Measurements from ENCODE around the gene KHDC1L.
"Not testable (repeated sequence)": the region's sequence is repeated elsewhere in the genome, so short reads cannot be mapped to it uniquely, and the experiment has no call there.

The KHDC1L gene

DNA sequence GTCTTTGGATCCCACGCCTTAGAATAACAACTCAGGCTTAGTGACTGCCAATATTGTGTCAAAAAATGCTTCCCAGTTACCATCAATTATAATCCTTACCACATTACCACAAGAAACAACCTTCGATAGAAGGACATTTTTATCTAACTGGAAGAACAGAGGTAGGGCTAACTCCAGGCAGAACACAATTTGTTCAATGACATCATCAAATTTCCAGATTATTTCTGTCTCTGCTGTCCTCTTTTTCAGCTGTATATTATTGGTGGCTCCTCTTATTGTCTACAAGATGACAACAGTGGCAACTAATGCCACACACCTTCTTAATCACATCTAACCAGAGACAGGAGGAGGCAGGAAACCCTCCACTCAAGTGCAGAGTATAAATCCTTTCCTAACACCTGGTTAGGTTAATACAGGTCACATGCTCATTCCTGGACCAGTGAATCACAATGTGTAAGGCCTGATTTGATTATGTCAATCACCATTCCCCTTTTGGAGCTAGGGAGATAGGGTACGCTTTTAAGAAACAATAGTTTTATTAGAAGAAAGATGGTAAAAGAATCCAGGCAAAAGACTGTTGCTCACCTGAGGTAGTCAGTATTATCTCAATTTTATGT lies 18.0 kb downstream of the KHDC1L start:
- DNase-seq (ENCODE audit: low read depth, low spot score): peak; percentile 43

DNA sequence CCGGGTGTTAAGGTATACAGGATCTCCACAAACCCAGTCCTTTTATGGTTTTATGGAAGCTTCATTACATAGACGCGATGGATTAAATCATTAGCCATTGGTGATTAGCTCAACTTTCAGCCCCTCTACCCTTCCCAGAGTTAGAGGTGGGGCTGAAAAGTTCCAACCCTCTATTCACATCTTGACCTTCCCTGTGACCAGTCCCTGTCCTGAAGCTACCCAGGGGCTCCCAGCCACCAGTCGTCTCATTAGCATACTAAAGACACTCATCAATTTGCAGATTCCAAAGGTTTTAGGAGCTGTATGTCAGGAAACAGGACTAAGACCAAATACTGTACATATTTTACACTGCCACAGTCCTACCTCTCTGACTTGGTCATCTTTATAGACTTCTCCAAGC lies 21.0 kb downstream of the KHDC1L start:
- no peak for DNase-seq (ENCODE audit: low read depth, low spot score)

DNA sequence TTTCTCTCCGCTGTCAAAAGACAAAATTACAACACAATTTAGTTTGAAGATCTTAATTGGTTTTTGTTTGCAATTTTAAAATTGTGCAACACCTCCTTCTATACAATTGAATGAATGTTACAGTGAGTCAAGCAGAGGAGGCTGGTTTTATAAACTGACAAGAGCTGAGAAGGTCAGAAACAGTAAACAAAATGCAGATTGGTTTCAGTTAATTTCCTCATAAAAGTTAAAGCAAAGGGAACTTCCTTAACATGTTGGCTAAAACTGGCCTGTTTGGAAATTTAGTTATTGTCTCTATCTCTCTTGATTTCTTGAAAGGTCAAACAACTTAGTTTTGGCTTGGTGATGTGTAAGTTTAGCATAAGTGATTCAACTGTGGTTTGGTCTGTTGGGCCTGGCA lies 22.2 kb downstream of the KHDC1L start:
- peak; percentile 24 for DNase-seq (ENCODE audit: low read depth, low spot score)

DNA sequence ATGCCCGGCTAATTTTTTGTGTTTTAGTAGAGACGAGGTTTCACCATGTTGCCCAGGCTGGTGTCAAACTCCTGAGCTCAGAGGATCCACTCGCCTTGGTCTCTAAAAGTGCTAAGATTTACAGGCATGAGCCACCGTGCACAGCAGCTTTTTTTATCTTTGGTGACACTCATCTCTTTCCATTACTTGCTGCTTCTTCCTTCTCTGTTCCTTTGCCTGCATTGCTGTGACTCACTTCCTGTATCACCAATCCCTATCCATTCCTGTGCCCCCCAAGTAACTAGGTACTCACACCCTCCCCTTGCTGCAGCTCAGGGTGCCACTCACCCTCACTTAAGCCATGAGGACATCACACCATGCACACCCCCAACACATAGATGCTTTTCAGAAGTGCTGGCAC lies 24.6 kb downstream of the KHDC1L start:
- DNase-seq (ENCODE audit: low read depth, low spot score): no peak

DNA sequence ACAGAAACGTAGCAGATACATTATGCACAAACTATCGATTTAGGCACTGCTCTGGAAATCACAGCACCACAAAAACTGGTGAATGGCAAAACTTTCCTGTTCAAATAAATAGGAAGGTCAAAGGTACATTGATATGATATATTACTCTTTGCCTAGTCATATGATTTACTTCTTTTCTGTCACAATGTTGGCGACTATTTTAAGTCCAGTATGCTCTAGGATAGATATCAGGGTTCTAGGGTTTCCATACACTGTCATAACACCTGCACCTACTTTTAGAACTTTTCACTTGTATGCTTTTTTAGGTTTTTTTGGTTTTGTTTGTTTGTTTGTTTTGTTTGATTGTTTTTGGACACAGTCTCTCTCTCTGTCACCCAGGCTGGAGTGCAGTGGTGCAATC lies 25.0 kb downstream of the KHDC1L start:
- DNase-seq (ENCODE audit: low read depth, low spot score): no peak

DNA sequence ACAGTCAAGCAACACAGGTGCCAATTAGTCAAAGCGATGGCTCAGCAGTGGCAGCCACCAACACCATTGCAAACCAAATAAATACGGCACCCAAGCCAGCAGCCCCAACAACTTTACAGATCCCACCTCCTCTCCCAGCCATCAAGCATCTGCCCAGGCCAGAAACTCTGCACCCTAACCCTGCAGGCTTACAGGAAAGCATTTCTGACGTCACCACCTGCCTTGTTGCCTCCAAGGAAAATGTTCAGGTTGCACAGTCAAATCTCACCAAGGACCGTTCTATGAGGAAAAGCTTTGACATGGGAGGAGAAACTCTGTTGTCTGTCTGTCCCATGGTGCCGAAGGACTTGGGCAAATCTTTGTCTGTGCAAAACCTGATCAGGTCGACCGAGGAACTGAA lies 30.6 kb downstream of the KHDC1L start:
- DNase-seq (ENCODE audit: low read depth, low spot score): no peak

DNA sequence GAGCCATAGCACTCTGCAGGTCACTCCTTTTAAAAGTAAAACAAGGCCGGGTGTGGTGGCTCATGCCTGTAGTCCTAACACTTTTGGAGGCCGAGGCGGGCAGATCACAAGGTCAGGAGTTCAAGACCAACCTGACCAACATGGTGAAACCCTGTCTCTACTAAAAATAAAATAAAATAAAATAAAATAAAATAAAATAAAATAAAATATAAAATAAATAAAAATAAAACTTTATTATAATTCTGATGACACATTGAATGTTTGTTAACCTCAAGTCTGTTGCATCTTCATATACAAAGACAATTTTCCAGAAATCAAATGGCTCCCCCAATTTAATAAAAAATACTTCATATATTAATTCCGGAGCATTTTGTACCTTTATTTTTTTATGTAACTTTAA lies 32.0 kb downstream of the KHDC1L start:
- DNase-seq (ENCODE audit: low read depth, low spot score): not testable (repeated sequence)

DNA sequence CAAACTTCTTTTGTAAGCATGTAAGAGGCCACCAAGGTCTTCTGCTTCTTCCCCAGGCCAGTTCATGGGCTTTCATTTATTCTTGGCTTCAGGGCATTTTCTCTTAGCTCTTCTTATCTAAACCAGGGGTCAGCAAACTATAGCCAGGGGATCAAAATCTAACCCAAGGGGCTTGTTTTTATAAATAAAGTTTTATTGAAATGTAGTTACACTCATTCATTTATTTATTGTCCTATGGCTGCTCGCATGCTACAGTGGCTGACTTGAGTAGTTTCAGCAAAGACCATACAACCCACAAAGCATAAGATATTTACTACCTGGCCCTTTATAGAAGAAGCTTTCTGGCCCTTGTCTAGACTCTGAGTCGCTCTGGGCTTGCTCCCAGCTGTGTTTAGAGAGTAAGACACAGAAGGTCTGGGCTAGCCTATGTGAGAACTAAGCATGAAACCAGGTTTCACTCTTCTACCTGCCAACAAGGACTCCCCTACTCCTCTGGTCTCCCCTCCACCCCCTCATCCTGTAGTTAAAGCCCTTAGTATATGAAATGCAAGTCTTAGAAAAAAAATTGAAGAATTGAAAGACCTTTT lies 43.2 kb downstream of the KHDC1L start:
- DNase-seq (ENCODE audit: low read depth, low spot score): no peak

DNA sequence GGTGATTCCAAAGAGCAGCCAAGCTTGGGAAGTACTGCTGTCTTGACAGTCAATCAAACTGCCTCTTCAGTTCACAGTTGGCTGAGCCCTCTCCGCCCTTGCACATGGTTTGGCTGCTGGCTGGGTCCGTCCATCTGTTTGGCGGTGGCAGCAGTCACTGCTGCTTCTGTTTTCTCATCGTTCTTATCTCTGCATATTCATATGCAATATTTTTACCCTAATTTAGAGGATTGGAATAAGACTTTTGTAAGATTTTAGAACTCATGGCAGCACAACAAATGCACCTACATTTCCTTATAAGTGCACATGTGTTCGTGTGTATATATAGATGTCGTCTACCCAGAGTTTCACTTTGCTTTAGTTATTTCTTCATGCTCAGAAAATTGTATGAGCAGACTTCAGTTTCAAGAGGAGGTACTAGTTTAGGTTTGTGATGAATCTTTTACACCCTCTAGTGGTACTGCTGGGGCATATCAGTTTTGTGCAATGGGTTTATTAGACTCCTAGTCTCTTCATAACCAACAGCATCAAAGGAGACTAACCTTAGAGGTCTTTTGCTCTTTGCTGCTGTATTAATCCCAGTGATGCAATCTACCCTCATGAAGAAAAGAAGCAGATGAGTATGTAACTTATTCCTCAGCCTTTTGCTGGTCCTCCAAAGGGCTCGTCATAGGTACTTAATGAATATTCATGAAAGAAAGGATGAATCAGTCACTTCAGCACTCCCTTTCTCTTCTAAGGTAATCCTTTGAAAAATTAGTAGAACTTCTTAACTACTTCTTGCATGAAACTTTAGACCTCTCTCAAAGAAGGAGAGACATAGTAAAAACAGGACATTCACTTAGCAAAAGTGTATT lies 44.3 kb downstream of the KHDC1L start:
- DNase-seq (ENCODE audit: low read depth, low spot score): peak; percentile 80

DNA sequence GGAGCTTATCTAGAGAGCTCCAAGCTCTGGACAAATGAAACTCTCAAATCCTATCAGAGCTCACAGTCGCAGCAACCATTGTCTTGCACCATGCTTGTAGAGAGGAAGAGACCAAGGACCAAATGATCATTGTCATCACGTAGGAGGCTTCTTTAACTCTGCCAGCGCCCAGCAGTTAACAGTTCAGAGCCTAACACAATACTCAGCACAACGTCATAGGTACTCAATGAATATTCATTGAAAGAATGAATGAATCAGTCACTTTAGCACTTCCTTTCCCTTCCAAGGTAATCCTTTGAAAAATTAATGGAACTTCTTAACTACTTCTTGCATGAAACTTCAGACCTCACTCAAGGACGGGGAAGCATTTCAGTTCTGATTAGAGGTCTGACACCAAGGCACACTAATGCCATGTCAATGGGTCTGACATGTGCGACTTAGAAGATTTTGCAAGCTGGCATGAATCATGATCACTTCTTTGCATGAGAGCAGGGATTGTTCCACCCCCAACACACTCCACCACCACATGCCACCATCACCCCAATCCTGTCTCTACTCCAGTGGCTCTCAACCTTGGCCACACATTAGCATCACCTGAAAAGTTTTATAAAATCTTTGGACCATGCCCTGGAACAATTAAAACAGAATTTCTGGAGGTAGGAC lies 45.1 kb downstream of the KHDC1L start:
- peak; percentile 29 for DNase-seq (ENCODE audit: low read depth, low spot score)

DNA sequence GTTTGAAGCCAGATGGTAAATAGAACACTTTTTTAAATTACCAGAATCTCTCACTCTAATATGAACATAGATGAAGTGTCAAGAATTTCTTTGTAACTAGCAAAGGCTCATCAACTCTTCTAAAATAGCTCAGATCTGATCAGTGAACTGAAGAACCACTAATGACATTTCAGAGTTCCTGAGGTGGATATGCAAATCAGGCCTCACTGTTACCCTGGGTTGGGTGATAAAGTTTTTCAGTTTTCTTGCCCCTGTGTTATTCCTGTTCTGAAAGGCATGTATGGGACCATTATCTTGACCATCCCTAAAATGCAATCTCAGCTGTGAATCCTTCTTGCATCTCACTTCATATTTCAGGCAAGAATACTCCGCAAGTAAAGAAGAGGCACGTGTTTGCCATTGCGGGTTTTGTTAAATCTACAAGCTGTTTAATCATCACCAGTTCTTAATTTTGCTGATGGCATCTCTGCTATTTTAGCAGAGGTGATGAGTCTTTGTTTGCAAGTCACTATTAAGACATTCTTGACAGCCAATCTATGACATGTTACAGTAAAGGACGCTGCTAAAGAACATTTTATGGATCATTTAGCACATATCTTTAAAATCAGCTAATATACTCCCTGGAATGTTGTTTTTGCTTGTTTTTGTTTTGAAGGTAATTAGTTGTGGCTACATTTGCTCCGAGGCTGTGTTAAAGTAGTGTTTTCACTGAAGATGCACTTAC lies 47.9 kb downstream of the KHDC1L start:
- no peak for DNase-seq (ENCODE audit: low read depth, low spot score)

DNA sequence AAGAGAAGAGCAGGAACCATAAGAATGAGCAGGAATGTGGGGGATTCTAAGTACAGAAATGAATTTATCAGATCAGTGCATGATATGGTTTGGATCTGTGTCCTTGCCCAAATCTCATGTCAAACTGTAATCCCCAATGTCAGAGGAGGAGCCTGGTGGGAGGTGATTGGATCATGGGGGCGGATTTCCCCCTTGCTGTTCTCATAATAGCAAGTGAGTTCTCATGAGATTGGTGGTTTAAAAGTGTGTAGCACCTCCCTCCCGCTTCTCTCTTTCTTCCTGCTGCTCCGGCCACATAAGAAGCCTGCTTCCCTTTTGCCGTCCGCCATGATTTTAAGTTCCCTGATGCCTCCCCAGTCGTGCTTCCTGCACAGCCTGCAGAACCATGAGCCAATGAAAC lies 49.2 kb downstream of the KHDC1L start:
- no peak for DNase-seq (ENCODE audit: low read depth, low spot score)

DNA sequence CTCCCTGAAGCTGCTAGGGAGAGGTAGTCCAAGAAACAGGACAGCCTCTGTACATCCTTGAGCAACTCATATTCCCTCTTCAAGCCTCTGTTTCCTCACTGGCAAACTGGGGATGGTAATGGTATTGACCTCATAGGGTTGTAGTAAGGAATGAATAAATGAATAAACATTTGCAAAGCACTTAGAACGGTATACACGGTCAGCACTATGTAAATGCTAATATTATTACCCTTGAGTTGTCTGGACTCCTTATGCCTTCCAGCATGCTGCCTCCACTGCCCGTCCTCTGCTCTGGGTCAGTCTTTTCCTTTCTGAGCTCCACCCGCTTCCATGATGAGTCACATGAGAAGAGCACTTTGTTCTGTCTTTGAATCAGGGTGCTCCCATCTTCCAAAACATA lies 50.6 kb downstream of the KHDC1L start:
- no peak for DNase-seq (ENCODE audit: low read depth, low spot score)

All from astrocyte of the hippocampus (primary cell).